ENCODE results near the gene MAML3. TPM values are rescaled to one million over a fixed set of nuclear protein-coding genes. Genes with fewer than 3 reads are reported as not detected.

Gene MAML3
- total and polyA plus RNA-seq, 10 donors: 0.63 to 18.4 (median 12.7) TPM

GRCh38 chr4:140004549-140004895 is 149.5 kb downstream of the MAML3 start:
- no peak for TF ChIP-seq CTCF (IDR thresholded peaks at IDR 0.05 in 8 of 11, conservative IDR thresholded peaks at IDR 0.05 in 3 of 11)
- peak in 2 of 3 donors; percentile 41 to 60 for TF ChIP-seq POLR2AphosphoS5 (IDR thresholded peaks at IDR 0.05)
- WGBS, 5 donors: 24 to 62% (median 56%) methylated on average over 14 of the region's 14 CpGs
- Histone ChIP-seq H3K27me3 (replicated peaks in 1 of 7) (no peaks in the 10 kb centered on the region), H3K36me3 (no peaks in the 10 kb centered on the region), H3K9me3 (no peaks in the 10 kb centered on the region), H3K27ac (peak overlapping the region in 4 of 8 donors; percentile 28 to 43 (median 34)), H3K4me3 (peak overlapping the region in 4 of 8 donors; percentile 8 to 54 (median 20)), H3K4me1 (peaks cover 0 to 24% (median 6%) of the 10 kb centered on the region in 6 donors)
- intact Hi-C loops (cut with DNase I; ENCODE audit: low total_unique reads): no loop called here
- DNase-seq: no peak

- no peak for TF ChIP-seq POLR2AphosphoS5 (IDR thresholded peaks at IDR 0.05)
- TF ChIP-seq POLR2A (IDR thresholded peaks at IDR 0.05): no peak
- TF ChIP-seq CTCF (IDR thresholded peaks at IDR 0.05 in 8 of 11, conservative IDR thresholded peaks at IDR 0.05 in 3 of 11): no peak
- 60 to 85% (median 76%) methylated on average over 6 of the region's 6 CpGs for WGBS, 5 donors
- H3K27me3 ChIP-seq (replicated peaks in 1 of 7): no peaks in the 10 kb centered on the region
- no peaks in the 10 kb centered on the region for H3K36me3 ChIP-seq
- intact Hi-C loops (cut with DNase I; ENCODE audit: low total_unique reads): no loop called here
- peak overlapping the region in 4 of 8 donors; percentile 28 to 43 (median 34) for H3K27ac ChIP-seq
- H3K4me1 ChIP-seq: peaks cover 0 to 24% (median 6%) of the 10 kb centered on the region in 6 donors
- H3K9me3 ChIP-seq: no peaks in the 10 kb centered on the region
- H3K4me3 ChIP-seq: peak overlapping the region in 4 of 8 donors; percentile 8 to 54 (median 20)
- DNase-seq: no peak
Observed at GRCh38 chr4:140003876-140004548, 150.0 kb downstream of the MAML3 start.

- WGBS, 5 donors: 87 to 95% (median 92%) methylated on average over 1 of the region's 1 CpG
- Histone ChIP-seq H3K27ac (no peak overlapping the region), H3K4me1 (peaks cover 0 to 19% (median 4%) of the 10 kb centered on the region in 6 donors), H3K9me3 (no peaks in the 10 kb centered on the region), H3K27me3 (replicated peaks in 1 of 7) (no peaks in the 10 kb centered on the region), H3K4me3 (no peak overlapping the region), H3K36me3 (no peaks in the 10 kb centered on the region)
- no peak for TF ChIP-seq POLR2A (IDR thresholded peaks at IDR 0.05)
- no peak for TF ChIP-seq POLR2AphosphoS5 (IDR thresholded peaks at IDR 0.05)
- TF ChIP-seq CTCF (IDR thresholded peaks at IDR 0.05 in 8 of 11, conservative IDR thresholded peaks at IDR 0.05 in 3 of 11): no peak
- intact Hi-C loops (cut with DNase I; ENCODE audit: low total_unique reads): no loop called here
- DNase-seq: no peak
Observed at GRCh38 chr4:140000232-140000631, 153.8 kb downstream of the MAML3 start.

GRCh38 chr4:139988863-139989765 is 164.9 kb downstream of the MAML3 start:
- DNase-seq: no peak
- H3K27ac ChIP-seq: no peak overlapping the region
- WGBS, 5 donors: 78 to 92% (median 85%) methylated on average over 17 of the region's 17 CpGs
- intact Hi-C loops (cut with DNase I; ENCODE audit: low total_unique reads): no loop called here
- no peak for TF ChIP-seq POLR2AphosphoS5 (IDR thresholded peaks at IDR 0.05)
- no peak for TF ChIP-seq POLR2A (IDR thresholded peaks at IDR 0.05)
- TF ChIP-seq CTCF (IDR thresholded peaks at IDR 0.05 in 8 of 11, conservative IDR thresholded peaks at IDR 0.05 in 3 of 11): no peak
- H3K36me3 ChIP-seq: no peaks in the 10 kb centered on the region
- H3K27me3 ChIP-seq (replicated peaks in 1 of 7): no peaks in the 10 kb centered on the region
- no peak overlapping the region for H3K4me3 ChIP-seq
- no peaks in the 10 kb centered on the region for H3K9me3 ChIP-seq
- peaks cover 0 to 6% (median 0%) of the 10 kb centered on the region in 6 donors for H3K4me1 ChIP-seq

Data from spleen (tissue), 11 donors.